Mesothelial cell of epicardium (in vitro differentiated cells): ENCODE data around the gene ZNF835. TPM values are rescaled to one million over a fixed set of nuclear protein-coding genes. Genes with fewer than 3 reads are reported as not detected.

Source experiments
- DNase-seq, 2 experiments: peaks; one replicate each; pipeline ENCODE4 v3.0.0; 2021; ENCODE audit warnings: low spot score in 2 of 2; ENCODE audit not compliant: unreplicated experiment in 2 of 2
- H3K27ac Mint-ChIP-seq: 2 replicates; pipeline ENCODE4 v1.8.0; 2021; ENCODE audit warnings: mixed read lengths
- H3K27me3 Mint-ChIP-seq: 2 replicates; pipeline ENCODE4 v1.8.0; 2021; ENCODE audit warnings: low read depth, mixed read lengths
- H3K36me3 Mint-ChIP-seq: 2 replicates; pipeline ENCODE4 v1.8.0; 2021; ENCODE audit warnings: mixed read lengths
- H3K4me1 Mint-ChIP-seq: 2 replicates; pipeline ENCODE4 v1.8.0; 2021; ENCODE audit warnings: mixed read lengths
- H3K4me3 Mint-ChIP-seq: 2 replicates; pipeline ENCODE4 v1.8.0; 2021; ENCODE audit warnings: mild to moderate bottlenecking, moderate library complexity, mixed read lengths
- H3K9me3 Mint-ChIP-seq: 2 replicates; pipeline ENCODE4 v1.8.0; 2021; ENCODE audit warnings: mixed read lengths
- total RNA-seq: library from RNA; stranded (reverse); gene quantifications from 3 replicates; pipeline ENCODE4 v1.2.1, GENCODE V29; 2021
- TF ChIP-seq, protein P1 (sequence below): fragments of 200-600 bp; sonication (generic); IDR thresholded peaks from one replicate; pipeline ENCODE4 v1.5.0; 2021; ENCODE audit warnings: antibody characterized with exemption; ENCODE audit not compliant: unreplicated experiment

ZNF835 gene
- total RNA-seq, 1 donor from 2014 or later: not detected

- Mint-ChIP-seq H3K9me3 (peaks cover 60% of the 10 kb centered on the region), H3K27me3 (no peaks in the 10 kb centered on the region), H3K4me3 (no peak within 1 kb of the TSS), H3K4me1 (no peaks in the 10 kb centered on the region), H3K27ac (no peak within 1 kb of the TSS), H3K36me3 (peaks cover 30% of the 10 kb centered on the region)
- TF ChIP-seq, protein P1, sequence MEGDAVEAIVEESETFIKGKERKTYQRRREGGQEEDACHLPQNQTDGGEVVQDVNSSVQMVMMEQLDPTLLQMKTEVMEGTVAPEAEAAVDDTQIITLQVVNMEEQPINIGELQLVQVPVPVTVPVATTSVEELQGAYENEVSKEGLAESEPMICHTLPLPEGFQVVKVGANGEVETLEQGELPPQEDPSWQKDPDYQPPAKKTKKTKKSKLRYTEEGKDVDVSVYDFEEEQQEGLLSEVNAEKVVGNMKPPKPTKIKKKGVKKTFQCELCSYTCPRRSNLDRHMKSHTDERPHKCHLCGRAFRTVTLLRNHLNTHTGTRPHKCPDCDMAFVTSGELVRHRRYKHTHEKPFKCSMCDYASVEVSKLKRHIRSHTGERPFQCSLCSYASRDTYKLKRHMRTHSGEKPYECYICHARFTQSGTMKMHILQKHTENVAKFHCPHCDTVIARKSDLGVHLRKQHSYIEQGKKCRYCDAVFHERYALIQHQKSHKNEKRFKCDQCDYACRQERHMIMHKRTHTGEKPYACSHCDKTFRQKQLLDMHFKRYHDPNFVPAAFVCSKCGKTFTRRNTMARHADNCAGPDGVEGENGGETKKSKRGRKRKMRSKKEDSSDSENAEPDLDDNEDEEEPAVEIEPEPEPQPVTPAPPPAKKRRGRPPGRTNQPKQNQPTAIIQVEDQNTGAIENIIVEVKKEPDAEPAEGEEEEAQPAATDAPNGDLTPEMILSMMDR: no peak
- no peak for DNase-seq
Observed at GRCh38 chr19:56642711-56643459, 28.7 kb downstream of the ZNF835 start, which contains the start of gene SMIM17. TSS of gene SMIM17 (plus strand) at chr19:56643159. CDS start at chr19:56645668, 2,509 bp downstream.

DNA sequence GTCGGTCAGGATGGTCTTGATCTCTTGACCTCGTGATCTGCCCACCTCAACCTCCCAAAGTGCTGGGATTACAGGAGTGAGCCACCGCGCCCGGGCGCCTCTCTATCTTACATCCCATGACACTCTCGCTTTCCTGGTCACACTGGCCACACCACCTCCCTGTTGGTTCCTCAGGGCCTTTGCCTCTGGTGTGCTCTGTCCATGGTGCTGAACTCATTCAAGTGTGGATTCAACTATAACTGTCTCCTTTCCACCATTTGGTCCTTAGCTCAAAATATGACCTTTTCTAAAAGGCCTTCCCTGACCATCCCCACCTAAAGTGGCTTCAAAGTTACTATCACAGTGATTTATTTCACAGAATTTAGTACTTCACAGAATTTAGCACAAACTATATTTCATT lies 32.3 kb downstream of the ZNF835 start:
- TF ChIP-seq, protein P1: no peak
- no peak overlapping the region for H3K4me3 Mint-ChIP-seq
- no peak for DNase-seq
- no peak overlapping the region for H3K27ac Mint-ChIP-seq
- no peaks in the 10 kb centered on the region for H3K4me1 Mint-ChIP-seq
- H3K9me3 Mint-ChIP-seq: peaks cover 52% of the 10 kb centered on the region
- peaks cover 20% of the 10 kb centered on the region for H3K36me3 Mint-ChIP-seq
- H3K27me3 Mint-ChIP-seq: no peaks in the 10 kb centered on the region

GRCh38 chr19:56637976-56638555 lies 33.5 kb downstream of the ZNF835 start:
- Mint-ChIP-seq H3K4me3 (no peak overlapping the region), H3K27ac (no peak overlapping the region), H3K27me3 (no peaks in the 10 kb centered on the region), H3K4me1 (no peaks in the 10 kb centered on the region), H3K36me3 (peaks cover 18% of the 10 kb centered on the region), H3K9me3 (peaks cover 58% of the 10 kb centered on the region)
- DNase-seq: peak in 1 of 2 experiments; percentile 51
- TF ChIP-seq, protein P1: no peak

GRCh38 chr19:56633021-56633420 lies 38.5 kb downstream of the ZNF835 start:
- no peaks in the 10 kb centered on the region for H3K4me1 Mint-ChIP-seq
- H3K9me3 Mint-ChIP-seq: peaks cover 77% of the 10 kb centered on the region
- DNase-seq: no peak
- H3K36me3 Mint-ChIP-seq: peaks cover 35% of the 10 kb centered on the region
- no peak overlapping the region for H3K27ac Mint-ChIP-seq
- TF ChIP-seq, protein P1: no peak
- H3K27me3 Mint-ChIP-seq: no peaks in the 10 kb centered on the region
- no peak overlapping the region for H3K4me3 Mint-ChIP-seq

DNA sequence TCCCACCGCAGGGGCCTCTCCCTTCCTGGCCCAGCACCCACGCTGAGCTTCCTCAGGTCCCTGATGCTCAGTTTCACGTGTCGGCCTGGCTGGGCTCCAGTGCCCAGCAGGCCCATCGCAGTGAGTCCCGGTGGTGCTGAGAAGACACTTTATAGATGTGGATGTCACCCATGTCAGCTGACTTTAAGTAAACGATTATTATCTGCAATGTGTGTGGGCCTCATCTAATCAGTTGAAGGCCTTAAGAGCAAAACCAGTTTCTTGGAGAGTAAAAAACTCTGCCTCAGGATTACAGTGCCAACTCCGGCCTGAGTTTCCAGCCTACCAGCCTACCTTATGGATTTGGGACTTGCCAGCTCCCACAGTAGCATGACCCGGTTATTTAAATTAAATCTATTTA lies 45.8 kb downstream of the ZNF835 start:
- peaks cover 75% of the 10 kb centered on the region for H3K36me3 Mint-ChIP-seq
- H3K9me3 Mint-ChIP-seq: peaks cover 66% of the 10 kb centered on the region
- no peaks in the 10 kb centered on the region for H3K4me1 Mint-ChIP-seq
- H3K27me3 Mint-ChIP-seq: no peaks in the 10 kb centered on the region
- H3K4me3 Mint-ChIP-seq: no peak overlapping the region
- DNase-seq: no peak
- no peak overlapping the region for H3K27ac Mint-ChIP-seq
- TF ChIP-seq, protein P1: no peak
